Astrocyte of the cerebellum (primary cell): ENCODE results near the gene BTN3A1.

Experiments used
- DNase-seq: peaks from one replicate; pipeline ENCODE4 v3.0.0-alpha.2; 2011; ENCODE audit warnings: low read depth
- H3K4me3 ChIP-seq: 2 replicates; pipeline ENCODE4 v1.5.1; 2011; ENCODE audit warnings: mild to moderate bottlenecking, low read depth, low read length, moderate library complexity
- in situ Hi-C: cut with HindIII; loops from 2 replicates; pipeline ENCODE4 v1.10.0; 2017; ENCODE audit warnings: low sequenced_read_pairs
- TF ChIP-seq, protein P1 (sequence below): IDR thresholded peaks from 2 replicates; pipeline ENCODE4 v1.5.1; 2012; ENCODE audit warnings: low read length, low read depth, moderate library complexity, mild to moderate bottlenecking; ENCODE audit errors: missing control alignments

BTN3A1 gene

DNA sequence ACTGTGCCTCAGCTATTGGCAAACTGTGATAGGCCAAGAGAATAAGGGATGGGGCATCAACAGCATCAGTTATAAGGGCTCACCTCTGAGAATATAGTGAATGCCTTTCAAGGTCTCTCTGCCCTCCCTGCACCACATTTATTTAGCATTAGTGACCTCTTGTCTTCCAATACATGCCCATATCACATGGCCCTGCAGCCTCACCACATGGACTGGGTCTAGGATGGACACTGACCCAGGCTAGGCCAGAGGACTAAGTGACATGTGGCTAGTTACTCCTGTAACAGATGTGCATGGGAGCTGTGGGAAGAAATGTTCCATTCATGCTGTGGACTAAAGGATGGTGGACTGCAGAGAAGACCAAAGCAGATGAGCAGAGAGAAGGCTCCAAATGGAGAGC, 22.3 kb upstream of the BTN3A1 start:
- in situ Hi-C loops = no loop called here
- TF ChIP-seq, protein P1, sequence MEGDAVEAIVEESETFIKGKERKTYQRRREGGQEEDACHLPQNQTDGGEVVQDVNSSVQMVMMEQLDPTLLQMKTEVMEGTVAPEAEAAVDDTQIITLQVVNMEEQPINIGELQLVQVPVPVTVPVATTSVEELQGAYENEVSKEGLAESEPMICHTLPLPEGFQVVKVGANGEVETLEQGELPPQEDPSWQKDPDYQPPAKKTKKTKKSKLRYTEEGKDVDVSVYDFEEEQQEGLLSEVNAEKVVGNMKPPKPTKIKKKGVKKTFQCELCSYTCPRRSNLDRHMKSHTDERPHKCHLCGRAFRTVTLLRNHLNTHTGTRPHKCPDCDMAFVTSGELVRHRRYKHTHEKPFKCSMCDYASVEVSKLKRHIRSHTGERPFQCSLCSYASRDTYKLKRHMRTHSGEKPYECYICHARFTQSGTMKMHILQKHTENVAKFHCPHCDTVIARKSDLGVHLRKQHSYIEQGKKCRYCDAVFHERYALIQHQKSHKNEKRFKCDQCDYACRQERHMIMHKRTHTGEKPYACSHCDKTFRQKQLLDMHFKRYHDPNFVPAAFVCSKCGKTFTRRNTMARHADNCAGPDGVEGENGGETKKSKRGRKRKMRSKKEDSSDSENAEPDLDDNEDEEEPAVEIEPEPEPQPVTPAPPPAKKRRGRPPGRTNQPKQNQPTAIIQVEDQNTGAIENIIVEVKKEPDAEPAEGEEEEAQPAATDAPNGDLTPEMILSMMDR = no peak
- no peak overlapping the region for H3K4me3 ChIP-seq
- DNase-seq = no peak

DNA sequence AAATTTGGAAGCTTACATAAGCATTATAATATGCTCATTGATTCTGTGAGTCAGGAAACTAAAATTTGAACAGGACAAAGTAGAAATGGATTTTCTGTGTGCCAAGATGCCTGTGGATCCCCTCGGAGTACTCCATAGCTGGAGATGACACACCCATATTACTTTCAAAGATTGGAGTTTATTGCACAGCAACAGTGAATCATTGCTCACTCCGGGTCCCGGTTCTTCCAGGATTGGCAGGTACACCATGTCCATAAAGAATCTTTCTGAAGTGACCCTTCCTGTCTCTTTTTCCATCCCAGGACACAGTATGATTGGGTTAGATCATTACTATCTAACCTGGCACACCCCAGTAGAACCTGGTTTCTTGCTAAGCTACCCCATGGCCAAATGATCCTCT, 21.8 kb upstream of the BTN3A1 start:
- no peak overlapping the region for H3K4me3 ChIP-seq
- TF ChIP-seq, protein P1 = no peak
- DNase-seq = no peak
- in situ Hi-C loops = no loop called here

DNA sequence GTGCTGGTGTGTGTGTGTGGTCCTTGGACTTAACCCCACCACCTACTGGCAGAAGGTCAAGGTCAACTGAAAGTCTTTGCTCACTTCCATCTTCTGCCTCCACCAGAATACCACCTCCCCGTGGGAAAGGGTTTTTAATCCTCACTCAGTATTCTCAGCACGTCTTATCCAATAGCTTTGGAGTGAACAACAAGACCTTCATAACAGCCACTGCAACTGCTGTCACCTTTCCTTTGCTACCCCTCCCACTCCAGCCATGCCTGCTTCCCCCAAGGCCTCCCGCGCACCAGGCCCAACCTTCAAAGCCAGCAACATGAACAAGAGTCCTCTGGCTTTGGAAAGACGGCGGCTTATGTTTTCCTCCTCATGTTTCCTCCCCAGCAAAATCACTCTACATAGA, 20.0 kb upstream of the BTN3A1 start:
- TF ChIP-seq, protein P1 = no peak
- in situ Hi-C loops = no loop called here
- no peak overlapping the region for H3K4me3 ChIP-seq
- DNase-seq = no peak

DNA sequence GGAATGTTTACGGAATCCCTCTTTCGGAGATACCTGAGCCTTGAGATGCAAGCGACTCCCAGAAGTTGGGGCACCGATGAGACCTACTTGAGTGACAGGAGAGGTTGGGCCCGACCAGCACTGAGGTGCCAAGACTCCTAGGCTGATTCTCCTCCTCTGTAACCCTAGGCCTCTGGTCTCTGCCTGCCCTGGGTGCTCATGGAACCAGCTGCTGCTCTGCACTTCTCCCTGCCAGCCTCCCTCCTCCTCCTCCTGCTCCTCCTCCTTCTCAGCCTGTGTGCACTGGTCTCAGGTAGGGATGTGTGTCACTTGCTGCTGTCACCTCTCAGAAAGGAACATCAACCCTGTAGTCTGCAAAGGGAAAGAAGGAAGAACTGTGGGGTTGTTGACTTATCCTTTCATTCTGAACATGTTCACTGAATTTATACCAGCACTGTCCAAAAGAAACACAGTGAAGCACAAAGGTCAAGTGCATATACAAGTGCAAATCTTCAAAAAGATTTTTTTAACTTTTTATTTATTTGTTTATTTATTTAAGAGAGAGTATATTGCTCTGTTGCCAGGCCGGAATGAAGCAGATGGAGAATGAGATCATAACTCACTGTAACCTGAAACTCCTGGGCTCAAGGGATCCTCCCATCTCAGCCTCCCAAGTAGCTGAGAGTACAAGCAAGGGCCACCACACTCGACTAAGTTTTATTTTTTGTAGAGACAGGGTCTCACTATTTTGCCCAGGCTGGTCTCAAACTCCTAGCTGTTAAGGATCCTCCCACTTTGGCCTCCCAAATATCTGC, 18.3 kb upstream of the BTN3A1 start:
- peak overlapping the region; percentile 45 for H3K4me3 ChIP-seq
- in situ Hi-C loops = no loop called here
- DNase-seq = peak; percentile 29
- TF ChIP-seq, protein P1 = no peak

DNA sequence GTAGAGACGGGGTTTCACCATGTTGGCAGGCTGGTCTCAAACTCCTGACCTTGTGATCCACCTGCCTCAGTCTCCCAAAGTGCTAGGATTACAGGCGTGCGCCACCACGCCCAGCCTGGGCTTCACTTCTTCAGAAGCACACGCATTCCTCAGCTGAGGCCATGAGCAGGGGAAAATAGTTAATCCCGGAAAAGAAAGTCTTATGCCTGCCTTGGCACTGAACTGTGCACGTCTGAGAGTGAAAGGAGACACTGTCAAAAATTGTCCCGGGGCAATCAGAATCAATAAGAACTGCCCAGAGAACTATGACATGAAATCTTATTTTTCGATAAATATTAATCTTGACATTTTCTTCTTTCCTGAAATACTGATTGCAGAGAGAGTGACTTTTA, 16.3 kb upstream of the BTN3A1 start:
- in situ Hi-C loops = no loop called here
- DNase-seq = no peak
- TF ChIP-seq, protein P1 = no peak
- H3K4me3 ChIP-seq = no peak overlapping the region

DNA sequence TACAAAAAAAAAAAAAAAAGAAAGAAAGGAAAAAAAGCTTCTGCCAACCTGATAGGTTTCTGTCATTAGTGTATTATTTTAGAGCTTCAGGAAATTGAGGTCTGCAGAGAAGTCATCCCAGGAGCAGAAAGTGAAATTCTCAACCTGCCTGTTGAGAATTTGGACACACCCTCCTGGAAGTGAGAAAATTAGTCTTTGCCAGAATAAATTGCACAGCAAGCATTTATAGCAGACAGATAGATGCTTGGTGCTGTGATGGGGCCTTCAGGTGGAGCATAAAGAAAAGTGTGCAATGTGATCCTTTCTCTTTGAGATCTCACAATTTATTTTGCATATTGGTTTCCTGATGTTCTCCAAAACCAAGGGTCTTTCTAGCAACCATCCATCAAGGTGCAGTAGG, 14.5 kb upstream of the BTN3A1 start:
- TF ChIP-seq, protein P1 = no peak
- in situ Hi-C loops = no loop called here
- H3K4me3 ChIP-seq = no peak overlapping the region
- no peak for DNase-seq

DNA sequence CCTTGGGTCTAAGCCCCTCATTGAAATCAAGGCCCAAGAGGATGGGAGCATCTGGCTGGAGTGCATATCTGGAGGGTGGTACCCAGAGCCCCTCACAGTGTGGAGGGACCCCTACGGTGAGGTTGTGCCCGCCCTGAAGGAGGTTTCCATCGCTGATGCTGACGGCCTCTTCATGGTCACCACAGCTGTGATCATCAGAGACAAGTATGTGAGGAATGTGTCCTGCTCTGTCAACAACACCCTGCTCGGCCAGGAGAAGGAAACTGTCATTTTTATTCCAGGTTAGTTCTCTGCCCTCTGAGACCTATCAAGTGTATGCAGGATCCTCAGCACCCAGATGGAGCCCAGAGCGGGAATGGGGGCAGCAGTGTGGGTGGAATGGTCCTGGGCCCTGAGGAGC, 14.1 kb upstream of the BTN3A1 start:
- in situ Hi-C loops = no loop called here
- DNase-seq = no peak
- TF ChIP-seq, protein P1 = no peak
- no peak overlapping the region for H3K4me3 ChIP-seq
